ENCODE measurements around the gene HIRA. TPM values are rescaled to one million over a fixed set of nuclear protein-coding genes. Genes with fewer than 3 reads are reported as not detected.

HIRA gene
- total and polyA plus RNA-seq, 9 of the 15 experiments (the other 6 are each of a cell fraction or from before 2014, with no cell fraction given): 0.96 to 132 (median 58.4) TPM

GRCh38 chr22:19290400-19291217, 140.9 kb downstream of the HIRA start (continued):
- no peak for TF ChIP-seq ETS1 (conservative IDR thresholded peaks at IDR 0.05; ENCODE audit: control insufficient read depth, low read depth, low read length)
- TF ChIP-seq ZNF140 (CRISPR knock-in tag; IDR thresholded peaks at IDR 0.05): no peak
- no peak for TF ChIP-seq ADNP (tag; IDR thresholded peaks at IDR 0.05)
- TF ChIP-seq HDGF (IDR thresholded peaks at IDR 0.05): no peak
- TF ChIP-seq NR2C2 (CRISPR knock-in tag; IDR thresholded peaks at IDR 0.05): no peak
- no peak for TF ChIP-seq NR2C2 (tag; IDR thresholded peaks at IDR 0.05)
- TF ChIP-seq ELF2 (CRISPR knock-in tag; IDR thresholded peaks at IDR 0.05): no peak
- TF ChIP-seq ZNF197 (CRISPR knock-in tag; IDR thresholded peaks at IDR 0.05; ENCODE audit: low read depth): no peak
- TF ChIP-seq, protein P1, sequence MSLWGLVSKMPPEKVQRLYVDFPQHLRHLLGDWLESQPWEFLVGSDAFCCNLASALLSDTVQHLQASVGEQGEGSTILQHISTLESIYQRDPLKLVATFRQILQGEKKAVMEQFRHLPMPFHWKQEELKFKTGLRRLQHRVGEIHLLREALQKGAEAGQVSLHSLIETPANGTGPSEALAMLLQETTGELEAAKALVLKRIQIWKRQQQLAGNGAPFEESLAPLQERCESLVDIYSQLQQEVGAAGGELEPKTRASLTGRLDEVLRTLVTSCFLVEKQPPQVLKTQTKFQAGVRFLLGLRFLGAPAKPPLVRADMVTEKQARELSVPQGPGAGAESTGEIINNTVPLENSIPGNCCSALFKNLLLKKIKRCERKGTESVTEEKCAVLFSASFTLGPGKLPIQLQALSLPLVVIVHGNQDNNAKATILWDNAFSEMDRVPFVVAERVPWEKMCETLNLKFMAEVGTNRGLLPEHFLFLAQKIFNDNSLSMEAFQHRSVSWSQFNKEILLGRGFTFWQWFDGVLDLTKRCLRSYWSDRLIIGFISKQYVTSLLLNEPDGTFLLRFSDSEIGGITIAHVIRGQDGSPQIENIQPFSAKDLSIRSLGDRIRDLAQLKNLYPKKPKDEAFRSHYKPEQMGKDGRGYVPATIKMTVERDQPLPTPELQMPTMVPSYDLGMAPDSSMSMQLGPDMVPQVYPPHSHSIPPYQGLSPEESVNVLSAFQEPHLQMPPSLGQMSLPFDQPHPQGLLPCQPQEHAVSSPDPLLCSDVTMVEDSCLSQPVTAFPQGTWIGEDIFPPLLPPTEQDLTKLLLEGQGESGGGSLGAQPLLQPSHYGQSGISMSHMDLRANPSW (CRISPR knock-in tag; IDR thresholded peaks at IDR 0.05): peak; percentile 2; the same call in 1 of the 2 replicates
- no peak for TF ChIP-seq XRCC3 (IDR thresholded peaks at IDR 0.05)
- TF ChIP-seq ZNF263 (CRISPR knock-in tag; IDR thresholded peaks at IDR 0.05; ENCODE audit: borderline replicate concordance): no peak
- no peak for TF ChIP-seq NR4A1 (CRISPR knock-in tag; IDR thresholded peaks at IDR 0.05)
- TF ChIP-seq NR4A1 (tag; IDR thresholded peaks at IDR 0.05): no peak
- TF ChIP-seq RAD51 (IDR thresholded peaks at IDR 0.05; ENCODE audit: borderline replicate concordance, low read depth): no peak; the same call in 1 of the 2 replicates
- no peak for TF ChIP-seq STAT5A (IDR thresholded peaks at IDR 0.05; ENCODE audit: borderline replicate concordance, low read length)
- TF ChIP-seq MED1 (CRISPR knock-in tag; IDR thresholded peaks at IDR 0.05; ENCODE audit: borderline replicate concordance): no peak
- no peak for TF ChIP-seq ZBTB34 (CRISPR knock-in tag; IDR thresholded peaks at IDR 0.05)
- TF ChIP-seq KDM5B (IDR thresholded peaks at IDR 0.05; ENCODE audit: insufficient replicate concordance, low read depth, low read length): peak; percentile 16
- TF ChIP-seq ZNF121 (CRISPR knock-in tag; conservative IDR thresholded peaks at IDR 0.05): no peak; the same call in 1 of the 2 replicates
- peak; percentile 98 for TF ChIP-seq CBX2 (IDR thresholded peaks at IDR 0.05; ENCODE audit: insufficient read depth, low read length, poor library complexity, severe bottlenecking)
- 0 out of 2 replicates have a peak, but pooled peaks have one; percentile 47 for TF ChIP-seq XRCC5 (IDR thresholded peaks at IDR 0.05; ENCODE audit: low read depth, low read length)
- TF ChIP-seq KAT2B (IDR thresholded peaks at IDR 0.05; ENCODE audit: low read depth, low read length): no peak
- no peak for TF ChIP-seq SNAPC5 (CRISPR knock-in tag; IDR thresholded peaks at IDR 0.05)
- TF ChIP-seq PML (IDR thresholded peaks at IDR 0.05; ENCODE audit: low read length): no peak
